ENCODE measurements around the gene APCDD1L.
"Not testable (repeated sequence)": the region's sequence is repeated elsewhere in the genome, so short reads cannot be mapped to it uniquely, and the experiment has no call there.

APCDD1L gene

DNA sequence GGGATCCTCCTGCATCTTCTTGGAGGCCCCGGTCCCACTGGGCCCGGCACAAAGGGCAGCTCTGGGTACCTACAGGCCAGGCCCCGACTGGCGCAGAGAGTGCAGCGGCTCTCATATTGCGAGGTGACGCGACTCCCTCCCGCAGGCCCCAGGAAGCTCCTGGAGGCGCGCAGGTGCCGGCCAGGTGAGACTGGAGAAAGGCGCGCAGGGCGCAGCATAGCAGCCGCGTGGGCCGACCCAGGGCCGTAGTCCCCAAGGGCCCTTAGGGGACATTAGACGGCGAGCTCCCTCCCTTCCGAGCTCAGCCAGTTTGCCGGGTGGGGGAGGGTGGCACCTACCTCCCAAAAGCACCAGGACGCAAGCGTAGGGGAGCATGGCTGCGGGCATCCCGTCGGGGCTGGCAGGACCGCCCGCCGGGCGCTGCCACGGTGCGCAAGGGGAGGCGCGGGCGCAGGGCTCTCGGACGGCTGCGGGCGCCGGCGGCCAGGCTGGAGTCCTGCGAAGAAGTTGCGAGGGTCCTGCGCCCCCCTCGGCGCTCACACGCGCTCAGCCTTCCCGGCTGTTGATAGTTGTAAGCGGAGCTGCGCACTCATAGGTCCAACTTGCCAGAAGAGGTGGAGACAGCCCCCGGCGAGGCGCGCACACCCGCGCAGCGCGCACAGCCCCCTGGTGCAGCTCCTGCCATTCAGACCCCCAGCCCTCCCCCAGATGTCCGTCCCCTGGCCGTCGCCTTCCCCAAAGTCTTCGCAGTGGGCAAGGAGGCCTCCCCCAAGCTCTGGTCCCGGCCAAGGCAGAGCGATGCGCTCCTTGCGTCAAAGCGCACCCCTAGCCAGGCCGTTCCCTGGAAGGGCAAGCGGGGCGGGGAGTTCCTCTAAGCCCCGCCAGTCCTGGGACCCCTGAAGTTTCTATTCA lies 622 bp downstream of the APCDD1L start:
- no peak for DNase-seq (ENCODE audit: low spot score)

DNA sequence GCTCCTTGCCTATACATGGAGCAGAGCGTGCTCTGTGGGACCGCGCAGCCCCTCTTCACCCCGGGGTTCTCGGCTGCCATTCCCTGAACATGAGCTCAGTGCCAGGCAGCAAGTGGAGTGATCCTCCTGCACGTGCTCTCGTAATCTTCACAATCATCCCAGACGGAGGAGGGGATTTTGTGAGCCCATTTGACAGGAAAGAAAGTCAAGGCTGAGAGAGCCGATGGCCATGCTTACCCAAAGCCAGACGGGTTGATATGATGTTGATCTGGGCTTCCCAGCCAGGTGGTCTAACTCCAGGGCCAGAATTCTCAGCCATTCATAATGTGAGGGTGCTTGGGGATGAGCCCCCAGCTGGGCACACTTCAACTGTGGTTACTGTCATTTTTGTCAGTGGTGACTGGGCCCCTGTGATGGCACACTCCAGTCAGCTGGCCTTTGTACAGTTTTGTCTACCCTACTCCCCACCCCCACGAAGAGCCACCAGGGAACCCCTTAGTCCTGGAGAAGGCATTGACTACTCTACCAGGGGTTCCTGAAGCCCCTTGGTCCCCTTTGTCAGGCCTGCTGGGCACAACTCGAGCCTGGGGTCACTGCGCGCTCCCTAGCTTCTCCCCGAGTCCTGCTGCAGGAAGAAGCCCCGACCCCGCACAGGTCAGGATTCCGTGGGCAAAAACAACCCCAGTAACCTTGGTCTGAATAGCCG lies 1.5 kb downstream of the APCDD1L start:
- DNase-seq (ENCODE audit: low spot score): no peak

DNA sequence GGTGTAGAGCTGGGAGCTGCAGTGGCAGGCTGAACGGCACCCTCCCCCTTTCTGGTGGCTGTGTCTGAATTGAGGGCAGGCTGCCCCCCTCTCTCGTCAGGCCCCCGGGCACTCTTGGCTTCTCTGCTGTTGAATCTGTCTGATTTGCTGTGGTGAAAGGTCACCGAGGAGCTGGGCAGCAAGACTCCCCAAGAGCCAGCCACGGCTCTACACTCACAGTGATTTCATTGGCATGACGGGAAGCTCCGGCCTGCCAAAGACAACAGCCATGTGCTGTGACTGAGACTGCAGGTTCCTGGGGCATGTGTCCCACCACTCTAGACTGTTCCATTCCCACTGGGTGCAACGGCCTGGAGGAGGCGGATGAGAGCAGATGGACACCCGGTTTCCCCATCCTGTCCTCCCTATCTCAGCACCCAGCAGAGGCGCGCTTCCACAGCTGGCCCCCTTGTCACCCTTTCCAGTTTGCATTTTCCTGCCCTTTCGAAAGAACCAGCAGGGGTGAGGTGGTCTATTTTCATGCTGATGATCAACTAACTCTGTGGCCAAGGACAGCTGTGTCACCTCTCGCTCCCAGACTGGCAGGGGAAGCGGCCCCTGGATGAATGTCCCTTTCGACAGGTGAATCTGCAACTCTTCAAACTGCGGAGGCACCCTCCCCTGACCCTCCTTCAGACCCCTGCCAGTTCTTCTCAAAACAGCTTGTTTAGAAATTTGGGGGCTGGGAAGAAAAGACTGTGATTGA lies 2.2 kb downstream of the APCDD1L start:
- no peak for DNase-seq (ENCODE audit: low spot score)

DNA sequence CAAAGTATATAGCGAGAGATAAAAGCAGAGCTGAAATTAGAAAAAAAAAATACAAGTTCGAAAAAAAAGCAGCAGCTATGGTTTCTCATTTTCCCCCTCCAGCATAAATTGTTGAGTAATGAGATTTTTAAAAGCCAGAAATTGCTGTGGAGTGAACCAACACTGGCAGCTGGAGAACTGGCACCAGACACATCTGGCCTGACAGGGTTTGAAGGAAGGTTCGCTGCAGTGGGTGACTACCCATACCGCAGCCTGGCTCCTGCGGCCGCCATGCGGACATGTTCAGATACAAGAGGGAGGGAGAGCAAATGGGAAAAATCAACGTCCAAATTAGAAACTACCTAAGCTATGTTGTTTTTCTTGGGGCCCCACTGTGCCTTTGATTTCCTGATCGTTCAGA lies 3.3 kb downstream of the APCDD1L start:
- DNase-seq (ENCODE audit: low spot score): no peak

DNA sequence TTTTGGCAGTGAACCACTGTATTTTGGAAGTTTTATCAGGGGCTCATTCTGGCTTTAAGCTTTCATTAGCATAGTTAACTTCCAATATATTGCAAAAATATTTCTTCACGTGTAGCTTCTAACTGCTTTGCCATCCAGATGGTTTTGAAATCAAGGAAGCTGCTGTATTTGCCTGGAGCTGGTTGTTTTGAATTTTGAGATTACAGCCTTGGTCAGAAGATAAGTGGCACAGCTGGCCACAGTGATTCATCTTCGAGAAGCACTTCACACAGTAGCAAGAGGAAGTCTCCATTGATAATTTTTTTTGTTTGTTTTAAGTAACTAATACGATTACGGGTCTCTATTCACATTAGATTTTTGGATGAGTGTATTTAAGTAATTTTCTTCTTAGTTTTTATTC lies 3.8 kb downstream of the APCDD1L start:
- DNase-seq (ENCODE audit: low spot score): no peak

DNA sequence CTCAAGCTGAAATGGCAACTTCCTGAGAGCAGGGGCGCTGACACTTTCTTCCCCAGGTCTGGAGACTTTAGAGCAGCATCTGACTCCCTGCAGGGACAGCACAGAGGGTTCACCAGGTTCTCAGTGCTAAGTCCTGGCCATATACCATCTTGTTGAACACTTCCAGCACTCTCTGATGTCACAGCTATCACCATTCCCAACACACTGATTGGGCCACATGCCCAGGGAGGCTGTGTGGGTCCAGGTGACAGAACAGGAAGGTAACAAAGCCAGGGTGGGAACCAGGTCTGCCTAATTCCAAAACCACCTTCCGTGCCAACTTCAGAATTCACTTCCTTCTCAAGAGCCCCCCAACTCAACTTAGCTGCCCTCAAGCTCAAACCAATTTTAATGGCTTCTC lies 4.3 kb downstream of the APCDD1L start:
- DNase-seq (ENCODE audit: low spot score): no peak

DNA sequence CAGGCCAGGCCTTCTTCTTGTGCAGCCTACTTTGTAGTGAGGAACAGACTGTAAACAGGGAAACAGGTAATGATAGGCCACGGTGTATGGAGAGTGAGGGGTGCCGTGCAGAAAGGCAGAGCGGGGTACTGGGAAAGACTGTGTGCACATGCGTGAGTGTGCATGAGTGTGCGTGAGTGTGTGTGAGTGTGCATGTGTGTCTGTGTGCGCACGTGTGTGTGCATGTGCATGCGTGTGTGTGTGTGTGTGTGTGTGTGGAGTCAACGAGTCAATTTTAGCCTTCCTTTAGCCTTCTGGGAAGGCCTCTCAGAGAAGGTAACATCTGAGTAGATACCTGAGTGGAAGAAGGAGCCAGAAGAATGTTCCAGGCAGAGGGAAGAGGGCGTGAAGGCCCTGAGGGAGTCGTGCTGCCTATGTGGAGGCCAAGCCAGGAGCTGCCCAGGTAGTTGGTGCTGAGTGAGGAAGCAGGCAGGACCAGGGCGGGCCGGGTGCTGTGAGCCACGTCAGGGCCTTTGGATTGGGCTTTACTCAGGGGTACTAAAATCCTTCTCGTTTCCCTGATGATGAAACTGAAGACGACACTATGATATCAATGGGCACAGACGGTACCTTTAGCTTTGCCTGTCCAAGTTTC lies 6.3 kb downstream of the APCDD1L start:
- no peak for DNase-seq (ENCODE audit: low spot score)

DNA sequence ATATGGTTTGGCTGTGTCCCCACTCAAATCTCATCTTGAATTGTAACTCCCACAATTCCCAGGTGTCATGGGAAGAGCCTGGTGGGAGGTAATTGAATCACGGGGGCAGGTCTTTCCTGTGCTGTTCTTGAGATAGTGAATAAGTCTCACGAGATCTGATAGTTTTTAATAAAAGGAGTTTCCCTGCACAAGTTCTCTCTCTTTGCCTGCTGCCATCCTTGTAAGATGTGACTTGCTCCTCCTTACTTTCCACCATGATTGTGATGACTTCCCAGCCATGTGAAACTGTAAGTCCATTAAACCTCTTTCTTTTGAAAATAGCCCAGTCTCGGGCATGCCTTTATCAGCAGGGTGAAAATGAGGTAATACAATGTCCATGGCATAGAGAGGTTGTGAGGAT lies 8.2 kb downstream of the APCDD1L start:
- DNase-seq (ENCODE audit: low spot score): not testable (repeated sequence)

DNA sequence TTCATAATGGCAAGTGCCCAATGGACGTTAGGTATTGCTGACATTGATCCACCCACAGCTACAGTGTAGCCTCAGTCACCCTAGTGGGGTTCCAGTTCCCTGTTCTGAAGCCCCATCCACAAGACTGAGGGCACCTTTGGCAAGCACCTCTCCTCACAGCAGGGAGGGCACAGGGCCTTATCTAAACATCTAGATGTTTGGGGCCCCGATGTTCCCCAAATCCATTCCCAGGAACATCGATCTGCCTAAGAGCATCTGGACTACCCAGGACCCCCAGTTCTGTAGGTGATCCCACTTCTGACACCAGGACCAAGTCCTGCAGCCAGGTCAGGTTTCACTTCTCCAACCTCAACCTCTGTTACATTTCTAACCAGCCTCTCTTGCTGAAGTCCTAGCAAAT lies 10.6 kb downstream of the APCDD1L start:
- no peak for DNase-seq (ENCODE audit: low spot score)

DNA sequence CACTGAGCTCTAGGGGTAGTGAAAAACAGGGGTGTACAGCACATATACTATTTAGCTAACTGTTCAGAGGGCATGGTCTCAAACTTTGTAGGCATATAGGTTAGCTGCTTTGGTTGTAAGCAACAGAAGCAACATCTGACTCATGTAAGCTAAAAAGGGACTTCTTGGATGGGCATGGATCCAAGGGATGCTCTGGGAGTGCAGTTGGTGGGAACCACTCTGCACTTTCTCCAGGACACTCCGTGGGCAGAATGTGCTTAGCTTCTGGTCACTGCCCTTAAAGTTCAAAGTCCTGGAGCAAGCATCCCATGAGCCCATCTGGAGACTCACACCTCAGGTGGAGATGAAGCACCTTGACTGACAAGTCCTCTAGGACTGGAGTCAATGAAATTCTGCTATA lies 11.5 kb downstream of the APCDD1L start:
- DNase-seq (ENCODE audit: low spot score): no peak

DNA sequence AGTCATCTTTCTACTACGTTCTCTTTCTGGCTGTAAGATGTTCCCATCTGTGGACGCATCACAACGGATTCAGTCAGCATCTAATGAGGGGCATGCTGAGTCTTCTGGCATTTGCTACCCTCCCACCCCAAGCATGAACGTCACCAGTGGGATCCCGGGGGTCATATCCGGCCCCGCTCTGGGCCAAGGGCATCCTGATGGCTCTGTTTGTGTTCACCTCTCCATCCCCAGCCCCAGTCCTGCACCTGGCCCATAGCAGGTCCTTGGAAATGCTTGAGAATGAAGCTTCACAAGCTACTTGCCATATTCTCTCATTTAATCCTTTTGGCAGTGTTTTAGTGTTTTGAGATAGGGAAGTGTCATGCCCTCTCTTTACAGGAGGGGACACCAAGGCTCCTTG lies 14.9 kb downstream of the APCDD1L start:
- no peak for DNase-seq (ENCODE audit: low spot score)

DNA sequence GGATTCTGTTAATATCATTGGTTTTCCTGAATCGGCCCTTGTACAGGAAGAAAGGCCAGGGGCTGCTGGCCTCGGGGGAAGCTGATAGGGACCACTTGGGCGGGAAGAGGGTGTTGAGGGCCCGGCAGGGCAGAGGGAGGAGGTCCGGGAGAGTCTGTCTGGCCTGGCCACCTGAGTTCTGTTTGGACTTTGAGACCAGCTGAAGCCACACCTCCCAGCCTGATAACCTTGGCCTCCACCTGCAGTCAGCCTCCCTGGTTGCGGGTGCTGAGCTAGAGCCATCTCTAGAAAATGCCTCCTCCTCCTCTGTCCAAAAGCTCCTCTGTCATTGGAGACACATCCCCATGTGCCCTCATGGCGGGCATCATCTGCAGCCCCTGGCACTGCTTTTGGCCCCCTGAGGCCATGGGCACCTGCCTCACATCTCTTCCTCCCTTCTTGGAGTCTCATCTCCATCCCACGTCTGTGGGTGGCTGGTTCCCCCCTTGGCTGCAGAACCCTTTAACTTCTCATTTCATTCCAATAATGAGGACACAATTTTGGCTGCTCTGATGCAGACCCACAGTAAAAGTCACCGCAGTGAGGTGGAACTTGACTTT lies 16.6 kb downstream of the APCDD1L start:
- DNase-seq (ENCODE audit: low spot score): no peak

DNA sequence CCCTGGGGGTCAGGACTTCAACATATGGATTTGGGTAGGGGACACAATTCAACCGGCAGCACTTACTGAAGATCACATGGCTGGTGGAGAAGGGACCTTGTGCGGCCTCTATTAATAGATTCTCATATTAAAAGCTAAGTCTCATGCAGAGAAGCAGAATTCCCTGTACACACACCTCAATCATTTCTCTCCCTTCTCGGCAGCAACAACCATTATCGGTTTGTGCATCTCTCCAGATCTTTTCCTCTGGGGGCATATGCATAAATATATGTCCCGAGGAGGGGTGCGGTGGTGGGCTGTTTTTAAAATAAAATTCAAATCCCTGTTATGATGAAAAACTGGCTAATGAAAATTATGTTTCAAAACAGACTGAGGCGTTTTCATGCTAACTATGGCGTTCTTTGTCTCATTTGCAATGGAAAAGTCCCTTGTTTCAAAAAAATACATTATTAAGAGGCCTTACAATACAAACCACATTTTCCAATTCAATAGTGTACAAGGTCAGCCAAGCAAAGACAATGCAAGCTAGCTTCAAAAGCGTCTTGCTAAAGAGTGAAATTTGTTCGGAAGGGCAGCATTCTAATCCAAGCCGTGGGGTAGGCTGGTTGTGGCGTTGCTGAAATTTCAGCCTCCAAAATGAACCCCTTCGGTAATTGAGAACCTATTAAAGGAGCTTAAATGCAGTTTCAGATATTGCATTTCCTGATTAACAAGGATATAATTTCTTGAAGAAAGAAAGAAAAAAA lies 17.3 kb downstream of the APCDD1L start:
- no peak for DNase-seq (ENCODE audit: low spot score)

DNA sequence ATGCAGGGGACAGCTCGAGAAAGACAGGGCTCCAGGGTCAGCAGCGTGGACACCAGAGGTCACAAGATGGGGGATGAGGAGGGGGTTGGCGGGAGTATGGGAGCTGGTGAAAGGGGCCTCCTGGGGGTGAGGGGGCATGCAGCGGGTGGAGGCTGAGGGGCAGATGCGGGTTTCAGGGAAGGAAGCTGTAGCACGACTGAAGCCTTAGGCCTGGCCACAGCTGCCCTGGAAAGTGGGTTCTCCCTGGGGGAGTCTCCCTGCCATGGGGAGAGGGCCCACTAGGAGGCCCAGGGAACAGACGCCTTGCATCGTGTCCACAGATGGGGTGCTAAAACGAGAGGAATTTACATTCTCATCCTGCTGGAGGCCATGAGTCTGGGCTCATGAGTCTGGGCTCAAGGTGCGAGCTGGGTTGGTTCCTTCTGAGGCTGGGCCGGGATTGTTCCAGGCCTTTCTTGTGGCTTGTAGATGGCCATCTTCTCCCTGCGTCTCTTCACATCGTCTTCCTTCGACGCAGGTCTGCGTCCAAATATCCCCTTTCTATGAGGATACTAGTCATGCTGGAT lies 18.0 kb downstream of the APCDD1L start:
- no peak for DNase-seq (ENCODE audit: low spot score)

DNA sequence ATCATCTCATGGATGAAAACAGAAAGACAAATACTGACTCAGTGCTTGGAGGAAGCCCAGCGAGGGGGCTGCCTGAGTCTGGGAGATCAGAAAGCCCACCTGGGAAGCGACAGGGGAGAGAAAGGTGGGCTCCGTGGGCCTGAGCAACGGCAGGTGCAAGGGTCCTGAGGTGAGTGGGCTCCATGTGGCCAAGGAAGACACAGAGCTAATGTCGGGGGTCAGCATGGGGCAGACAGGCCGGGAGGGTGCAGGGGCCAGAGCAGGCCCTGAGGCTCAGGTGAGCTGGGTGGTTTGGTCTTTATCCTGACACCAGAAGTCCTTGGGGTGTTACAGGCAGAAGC lies 18.8 kb downstream of the APCDD1L start:
- DNase-seq (ENCODE audit: low spot score): no peak

DNA sequence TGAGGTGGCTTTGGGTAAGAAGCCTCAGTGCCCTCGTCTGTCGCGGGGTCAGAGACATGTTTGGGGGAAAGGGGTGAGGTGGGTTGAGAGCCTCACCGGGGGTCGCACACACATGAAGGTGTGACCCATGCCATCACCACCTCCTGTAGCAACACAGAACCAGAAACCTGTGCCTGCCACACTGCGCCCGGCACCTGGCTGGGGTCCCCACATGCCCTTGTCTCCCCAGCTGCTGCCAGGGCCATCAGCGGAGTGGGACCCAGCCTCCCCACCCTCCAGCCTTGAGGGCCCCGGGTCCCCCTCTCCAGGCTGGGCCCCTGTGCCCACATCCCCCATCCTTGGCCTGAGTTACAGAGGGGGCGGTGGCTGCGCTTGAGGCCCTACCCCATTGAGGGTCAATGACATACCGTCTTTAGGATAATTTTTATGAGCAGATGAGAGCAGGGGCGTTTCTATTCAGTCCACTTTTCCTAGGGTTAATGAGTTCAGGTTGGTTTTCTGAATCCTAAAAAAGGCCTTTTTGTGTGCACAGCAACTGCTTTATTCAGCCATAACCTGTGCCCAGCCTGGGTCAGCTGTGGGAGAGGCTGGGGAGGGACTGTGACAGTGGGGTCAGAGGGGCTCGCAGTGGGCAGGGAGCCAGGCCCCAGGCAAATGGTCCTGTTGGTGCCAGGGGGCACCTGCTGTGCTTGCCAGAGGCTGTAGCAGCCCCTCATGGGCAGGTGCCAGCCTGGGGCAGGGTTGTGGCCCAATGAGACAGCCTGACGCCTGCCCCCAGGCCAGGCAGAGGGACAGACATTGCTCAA lies 19.4 kb downstream of the APCDD1L start:
- no peak for DNase-seq (ENCODE audit: low spot score)

DNA sequence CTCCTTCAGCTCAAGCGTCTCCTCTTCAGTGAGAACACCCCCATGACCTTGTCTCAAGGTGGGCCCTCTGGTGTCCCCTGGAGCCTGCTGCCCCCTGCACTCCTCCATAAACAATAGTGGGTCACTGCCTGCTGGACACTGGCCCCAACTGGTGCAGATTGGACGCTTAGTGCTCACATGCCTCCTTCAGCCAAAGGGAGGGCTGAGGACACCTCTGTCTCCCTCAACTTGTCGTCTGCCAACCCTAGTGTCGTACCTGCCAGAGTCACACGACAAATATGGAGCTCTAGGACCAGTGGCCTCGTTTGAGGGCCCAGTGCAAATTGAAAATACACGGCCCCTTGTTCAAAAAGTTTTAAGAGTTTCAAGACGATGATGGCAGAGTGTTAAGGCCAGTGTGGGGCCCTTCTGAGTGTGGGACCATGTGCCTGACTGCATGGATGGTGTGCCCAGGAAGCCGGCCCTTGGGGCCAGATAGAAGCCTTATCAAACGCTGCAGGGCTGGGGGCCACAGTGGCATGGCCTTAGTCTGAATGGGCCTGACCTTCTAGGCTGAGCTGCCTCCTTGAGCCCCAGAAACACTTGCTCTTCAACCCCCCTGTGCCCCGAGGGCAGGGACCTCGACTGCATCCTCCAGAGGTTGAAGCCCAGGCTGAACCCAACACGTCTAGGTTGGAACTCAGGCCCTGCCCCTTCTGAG lies 20.1 kb downstream of the APCDD1L start:
- DNase-seq (ENCODE audit: low spot score): no peak

DNA sequence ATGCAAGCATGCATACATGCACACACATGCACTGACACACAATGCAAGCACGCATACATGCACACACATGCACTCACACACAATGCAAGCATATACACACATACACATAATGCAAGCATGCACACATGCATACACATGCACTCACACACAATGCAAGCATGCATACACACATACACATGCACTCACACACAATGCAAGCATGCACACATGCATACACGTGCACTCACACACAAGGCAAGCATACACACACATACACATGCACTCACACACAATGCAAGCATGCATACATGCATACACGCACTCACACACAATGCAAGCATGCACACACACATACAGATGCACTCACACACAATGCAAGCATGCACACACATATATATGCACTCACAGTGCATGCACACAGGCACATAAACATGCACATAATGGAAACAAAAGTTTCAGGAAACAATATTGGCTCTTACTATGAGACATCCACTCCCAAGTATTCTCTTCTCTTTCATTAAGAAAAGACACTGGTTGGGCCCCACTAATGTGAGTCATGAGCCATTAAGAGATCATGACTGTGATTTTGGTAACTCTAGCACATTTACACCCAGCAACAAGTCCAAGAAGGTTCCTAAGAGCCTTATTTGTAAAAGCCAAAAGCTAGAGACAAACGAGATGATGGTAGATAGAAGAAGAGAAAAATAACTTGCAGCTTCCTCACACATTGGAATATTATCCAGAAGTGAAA lies 22.2 kb downstream of the APCDD1L start:
- DNase-seq (ENCODE audit: low spot score): no peak
